Activated CD8-positive, alpha-beta memory T cell treated with anti-CD3 and anti-CD28 coated beads, Interleukin-2, amount 50 U/mL, for 1 hour (primary cell): Measurements from ENCODE around the gene CACNA1A.
"Not testable (repeated sequence)": the region's sequence is repeated elsewhere in the genome, so short reads cannot be mapped to it uniquely, and the experiment has no call there.

Source experiments
- DNase-seq: peaks from one replicate; pipeline ENCODE4 v3.0.0-alpha.2; 2020; ENCODE audit errors: extremely low read depth

CACNA1A gene

DNA sequence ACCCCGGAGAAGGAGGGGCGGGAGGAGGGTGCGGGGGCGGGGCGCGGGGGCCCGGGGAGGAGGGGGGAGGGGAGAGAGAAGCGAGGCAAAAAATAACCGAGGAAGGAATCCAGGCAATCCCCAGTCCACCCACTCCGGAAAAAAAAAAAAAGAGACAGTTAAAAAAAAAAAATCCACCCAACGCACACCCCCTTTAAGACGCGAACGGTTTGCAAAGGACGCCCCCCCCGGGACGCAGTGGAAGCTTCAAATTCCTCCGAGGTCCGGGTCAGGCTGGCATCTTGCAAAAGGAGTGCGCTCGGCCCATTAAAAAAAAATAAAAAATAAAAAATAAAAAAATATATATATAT is at the start of gene CACNA1A:
CACNA1A (minus strand) TSS at position 9 of the 350 bp plus-strand sequence. CDS start 255 bp downstream, outside the sequence.
- no peak for DNase-seq

DNA sequence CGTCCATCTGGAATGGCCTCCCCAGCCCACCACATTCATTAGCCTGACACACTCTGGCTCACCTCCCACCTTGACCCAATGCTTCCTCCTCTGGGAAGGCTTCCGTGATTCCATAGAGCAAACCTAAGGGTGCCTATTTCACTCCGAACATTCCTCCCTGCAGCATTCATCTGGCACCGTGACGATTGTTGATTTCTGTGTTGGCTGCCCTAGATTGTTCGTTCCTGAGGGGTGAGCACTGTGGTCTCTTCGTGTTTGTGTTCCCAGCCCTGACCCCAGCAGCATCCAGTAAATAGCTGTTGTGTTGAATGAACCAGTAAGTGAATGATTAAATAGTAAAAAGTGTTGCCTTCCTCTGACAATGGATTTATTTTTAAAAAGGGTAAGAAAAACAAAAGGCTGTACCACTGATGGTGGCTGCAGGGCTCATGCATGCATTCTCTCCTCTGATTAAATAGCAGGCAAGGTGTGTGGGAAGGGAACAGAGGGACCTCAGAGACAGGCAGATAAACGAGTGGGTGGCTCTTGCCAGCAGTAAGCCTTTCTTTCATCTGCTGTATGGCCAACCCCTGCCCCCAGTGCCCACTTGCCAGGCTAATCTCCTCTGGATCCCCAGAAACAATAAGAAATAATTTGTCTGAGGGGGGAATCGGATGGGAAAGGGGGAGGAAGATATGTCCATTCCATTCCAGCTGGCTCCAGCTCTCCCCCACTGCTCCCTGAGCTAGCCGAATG is 48.4 kb upstream of the CACNA1A start:
- no peak for DNase-seq

DNA sequence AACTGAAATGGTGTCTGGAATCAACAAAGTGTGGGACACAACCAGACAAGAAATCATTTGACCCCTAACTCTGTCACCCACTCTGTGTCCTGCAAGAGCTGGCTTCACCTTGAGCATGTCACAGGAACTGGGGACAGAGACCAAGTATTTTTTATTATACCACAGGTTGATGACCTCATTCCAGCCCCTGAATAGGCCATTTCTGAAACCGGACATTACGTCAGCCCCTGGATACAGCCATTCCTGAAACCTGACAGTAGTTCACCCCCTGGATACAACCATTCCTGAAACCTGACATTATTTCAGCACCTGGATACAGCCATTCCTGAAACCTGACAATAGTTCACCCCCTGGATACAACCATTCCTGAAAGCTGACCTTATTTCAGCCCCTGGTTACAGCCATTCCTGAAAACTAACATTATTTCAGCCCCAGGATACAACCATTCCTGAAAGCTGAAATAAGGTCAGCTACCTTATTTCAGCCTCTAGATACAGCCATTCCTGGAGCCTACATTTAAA is 47.7 kb upstream of the CACNA1A start:
- DNase-seq = no peak

DNA sequence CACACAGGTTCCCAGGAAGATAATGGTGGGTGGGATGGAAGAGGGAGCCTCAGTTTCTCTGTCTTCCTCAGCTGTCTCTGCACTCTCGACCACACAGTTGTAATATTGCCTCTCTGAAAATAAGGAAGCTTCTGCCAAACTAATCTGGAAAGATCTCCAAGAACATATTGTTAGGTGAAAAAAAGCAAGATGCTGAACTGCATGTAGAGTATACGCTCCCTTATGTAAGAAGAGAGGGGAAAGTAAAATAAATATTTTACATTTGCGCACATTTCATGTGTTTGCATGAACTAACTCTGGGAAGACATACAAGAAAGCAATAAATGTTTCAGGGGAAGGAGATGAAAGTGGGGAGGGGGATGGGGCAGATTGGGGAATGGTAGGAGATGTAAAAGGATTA is 41.9 kb upstream of the CACNA1A start:
- no peak for DNase-seq

DNA sequence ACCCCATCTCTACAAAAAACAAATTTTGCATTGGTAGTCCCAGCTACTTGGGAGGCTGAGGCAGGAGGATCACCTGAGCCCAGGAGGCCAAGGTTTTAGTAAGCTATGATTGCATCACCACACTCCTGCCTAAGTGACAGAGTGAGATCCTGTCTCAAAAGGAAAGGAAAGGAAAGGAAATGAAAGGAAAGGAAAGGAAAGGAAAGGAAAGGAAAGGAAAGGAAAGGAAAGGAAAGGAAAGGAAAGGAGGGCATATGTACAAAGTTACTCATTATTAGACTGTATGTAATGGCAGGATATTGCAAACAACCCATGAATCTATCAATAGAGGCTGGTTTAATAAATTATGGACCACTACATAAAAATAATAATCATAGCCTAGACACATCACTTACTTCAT is 40.8 kb upstream of the CACNA1A start:
- DNase-seq = no peak

DNA sequence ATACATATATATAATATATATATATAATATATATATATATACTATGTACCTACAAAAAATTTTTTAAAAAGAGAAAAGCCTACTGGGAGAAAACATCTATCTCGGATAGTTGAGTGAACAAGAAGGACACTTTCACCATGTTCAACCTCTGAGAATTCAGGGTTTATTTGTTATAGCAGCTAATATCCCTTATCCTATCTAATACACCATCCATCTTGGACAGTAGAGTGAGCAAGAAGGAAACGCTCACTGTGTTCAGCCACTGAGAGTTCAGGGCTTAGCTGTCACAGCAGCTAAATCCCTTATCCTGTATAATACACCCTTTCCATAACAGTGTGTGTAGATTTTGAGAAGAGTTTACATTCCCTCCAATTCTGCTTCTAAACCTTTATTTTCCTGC is 38.1 kb upstream of the CACNA1A start:
- no peak for DNase-seq

DNA sequence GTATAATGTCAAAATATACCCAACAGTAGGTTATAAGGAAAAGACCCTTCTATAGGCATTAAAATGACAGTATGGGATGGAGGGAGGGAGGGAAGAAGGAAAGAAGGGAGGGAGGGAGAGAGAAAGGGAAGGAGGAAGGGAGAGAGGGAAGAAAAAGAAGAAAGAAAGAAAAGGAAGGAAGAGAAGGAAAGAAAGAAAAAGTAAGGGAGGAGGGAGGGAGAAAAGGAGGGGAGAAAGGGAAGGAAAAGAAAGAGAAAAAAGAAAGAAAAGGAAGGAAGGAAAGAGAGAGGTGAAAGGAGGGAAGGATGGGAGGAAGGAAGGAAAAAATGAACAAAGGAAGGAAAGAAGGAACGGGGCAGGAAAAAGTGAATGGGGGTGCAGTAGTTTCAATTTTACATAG is 35.3 kb upstream of the CACNA1A start:
- DNase-seq = no peak

DNA sequence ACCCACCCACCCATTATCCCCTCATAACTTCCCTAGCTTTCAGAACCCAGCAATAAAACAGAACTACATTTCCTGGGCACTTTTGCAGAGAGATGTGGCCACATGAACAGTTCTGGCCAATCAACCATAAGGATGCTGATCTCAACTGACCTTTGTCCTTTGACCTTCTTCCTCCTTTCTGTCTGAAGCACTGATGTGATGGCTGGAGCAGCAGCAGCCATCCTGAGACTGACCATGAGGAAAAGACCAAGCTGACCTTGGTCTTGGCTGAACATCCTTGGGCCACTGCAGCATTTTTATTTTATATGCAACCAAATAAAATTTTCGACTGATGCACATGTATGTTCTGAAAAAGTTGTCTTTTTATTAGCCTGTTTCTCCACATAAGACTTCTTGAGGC is 33.1 kb upstream of the CACNA1A start:
- no peak for DNase-seq

DNA sequence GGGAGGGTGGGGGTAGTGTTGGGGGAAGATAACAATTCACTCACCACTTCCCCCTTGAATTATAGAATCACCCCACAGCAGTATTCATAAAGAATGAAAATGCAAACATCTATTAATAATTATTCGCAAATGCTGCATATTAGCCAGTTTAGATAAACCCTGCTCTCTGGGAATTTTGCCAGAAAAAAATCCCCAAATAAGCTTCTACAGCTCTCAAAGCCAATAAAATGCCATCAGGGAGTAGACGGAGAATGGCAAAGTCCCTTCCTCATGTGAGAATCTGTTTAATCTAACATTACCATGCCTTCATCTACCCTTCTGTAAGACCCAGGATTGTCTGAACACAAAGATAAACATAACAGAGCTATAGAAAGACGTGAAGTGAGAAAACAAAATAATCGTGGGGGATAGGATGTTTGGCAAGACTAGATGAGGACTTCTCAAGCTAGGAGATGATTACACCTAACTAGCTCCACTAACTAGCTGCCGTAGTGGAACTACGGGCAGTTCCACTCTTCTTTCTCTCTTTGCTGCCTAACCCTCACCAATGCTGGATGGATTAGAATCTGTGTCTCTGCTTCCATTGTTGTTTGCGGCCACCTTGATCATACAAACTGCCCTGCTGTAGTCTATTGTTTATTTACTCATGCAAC is 32.4 kb upstream of the CACNA1A start:
- DNase-seq = no peak

DNA sequence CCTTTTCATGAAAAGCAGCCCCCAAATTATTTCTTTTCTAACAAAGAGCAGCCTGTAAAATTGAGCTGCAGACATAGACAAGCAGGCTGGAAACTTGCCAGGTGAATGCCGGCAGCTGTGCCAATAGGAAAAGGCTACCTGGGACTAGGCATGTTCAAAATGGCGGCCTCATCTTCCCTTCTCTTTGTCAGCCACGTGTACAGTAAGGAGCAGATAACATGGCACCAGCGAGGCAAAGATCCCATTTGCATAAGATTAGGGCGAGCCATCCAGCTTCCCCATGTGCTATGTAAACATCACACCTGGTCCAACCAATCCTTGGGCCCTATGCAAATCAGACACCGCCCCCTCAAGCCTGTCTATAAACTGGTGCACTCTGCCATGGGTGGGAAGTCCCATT is 31.2 kb upstream of the CACNA1A start:
- no peak for DNase-seq

DNA sequence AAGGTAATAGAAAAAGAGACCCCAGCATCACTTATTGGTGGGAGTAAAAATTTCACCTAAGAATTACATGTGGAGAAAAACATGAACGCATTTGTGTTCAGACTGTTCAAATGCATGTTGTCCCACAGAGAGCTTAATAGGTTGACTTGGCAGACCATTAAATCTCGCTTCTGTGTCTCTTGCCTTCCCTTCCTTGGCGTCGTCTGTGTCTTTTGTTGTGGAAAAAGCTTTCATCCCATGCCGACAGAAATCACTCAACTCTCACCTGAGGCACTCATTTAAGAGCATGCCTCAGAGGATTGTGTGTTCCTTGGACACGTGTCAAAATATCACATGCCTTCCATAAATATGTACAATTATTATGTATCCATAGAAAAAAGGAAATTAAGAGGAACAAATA is 24.4 kb upstream of the CACNA1A start:
- DNase-seq = no peak

DNA sequence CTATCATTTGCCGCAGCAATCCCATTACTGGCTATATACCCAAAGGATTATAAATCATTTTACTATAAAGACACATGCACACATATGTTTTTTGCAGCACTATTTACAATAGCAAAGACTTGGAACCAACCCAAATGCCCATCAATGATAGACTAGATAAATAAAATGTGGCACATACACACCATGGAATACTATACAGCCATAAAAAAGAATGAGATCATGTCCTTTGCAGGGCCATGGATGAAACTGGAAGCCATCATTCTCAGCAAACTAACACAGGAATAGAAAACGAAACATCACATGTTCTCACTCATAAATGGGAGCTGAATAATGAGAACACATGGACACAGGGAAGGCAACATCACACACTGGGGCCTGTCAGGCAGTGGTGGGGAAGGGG is 23.4 kb upstream of the CACNA1A start:
- DNase-seq = not testable (repeated sequence)

DNA sequence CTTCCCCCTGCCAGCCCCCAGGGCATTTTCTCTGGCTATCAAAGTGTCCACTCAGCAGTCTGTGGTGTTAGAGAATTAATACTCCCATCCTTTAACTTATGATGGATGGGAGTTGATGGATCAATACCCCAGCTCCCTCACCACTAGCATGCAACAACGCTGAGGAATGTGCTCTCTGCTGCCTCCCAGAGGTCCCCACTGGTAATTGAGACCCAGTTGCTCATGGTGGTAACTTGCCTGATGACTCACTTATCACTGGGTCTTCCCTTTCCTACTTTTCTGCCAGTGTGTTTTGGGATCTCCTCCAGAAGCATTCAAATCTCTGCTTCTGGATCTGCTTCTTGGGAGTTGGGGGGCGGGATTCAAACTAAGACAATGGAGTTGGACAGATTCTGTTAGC is 20.3 kb upstream of the CACNA1A start:
- no peak for DNase-seq

DNA sequence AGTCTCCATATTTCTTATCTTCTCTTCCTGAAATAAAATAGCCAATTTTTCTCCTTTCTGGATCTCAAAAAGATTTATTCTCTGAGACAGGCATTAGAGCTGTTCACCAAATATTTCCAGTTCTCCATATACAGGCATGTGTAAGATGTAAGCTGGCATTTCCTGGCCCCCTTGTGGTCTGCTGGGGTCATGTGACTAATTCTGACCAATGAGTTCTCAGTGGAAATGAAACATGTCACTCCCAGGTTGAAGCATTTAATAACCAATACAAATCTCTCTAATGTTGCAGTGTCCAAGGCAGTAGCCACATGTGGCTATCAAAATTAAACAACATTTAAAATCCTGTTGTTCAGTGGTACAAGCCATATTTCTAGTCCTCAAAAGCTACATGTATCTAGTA is 14.8 kb upstream of the CACNA1A start:
- no peak for DNase-seq

DNA sequence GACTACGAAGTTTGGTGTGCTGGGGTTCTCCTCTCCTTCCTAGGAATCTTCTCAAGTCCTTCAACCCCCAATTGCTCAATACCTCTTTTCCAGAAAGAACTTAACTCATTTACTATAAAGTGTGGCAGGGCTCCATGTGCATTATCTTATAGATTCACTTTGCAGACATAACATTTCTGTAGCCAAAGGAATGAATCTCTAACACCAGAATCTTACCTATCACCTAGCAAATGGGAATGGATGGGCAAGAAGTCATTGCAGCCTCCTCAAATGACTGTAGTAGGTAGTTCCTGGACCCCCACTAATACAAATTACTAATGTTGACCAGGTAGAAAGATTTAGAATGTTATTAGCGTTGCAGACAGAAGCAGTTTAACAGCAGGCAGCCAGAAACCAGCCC is 5.7 kb upstream of the CACNA1A start:
- DNase-seq = no peak

DNA sequence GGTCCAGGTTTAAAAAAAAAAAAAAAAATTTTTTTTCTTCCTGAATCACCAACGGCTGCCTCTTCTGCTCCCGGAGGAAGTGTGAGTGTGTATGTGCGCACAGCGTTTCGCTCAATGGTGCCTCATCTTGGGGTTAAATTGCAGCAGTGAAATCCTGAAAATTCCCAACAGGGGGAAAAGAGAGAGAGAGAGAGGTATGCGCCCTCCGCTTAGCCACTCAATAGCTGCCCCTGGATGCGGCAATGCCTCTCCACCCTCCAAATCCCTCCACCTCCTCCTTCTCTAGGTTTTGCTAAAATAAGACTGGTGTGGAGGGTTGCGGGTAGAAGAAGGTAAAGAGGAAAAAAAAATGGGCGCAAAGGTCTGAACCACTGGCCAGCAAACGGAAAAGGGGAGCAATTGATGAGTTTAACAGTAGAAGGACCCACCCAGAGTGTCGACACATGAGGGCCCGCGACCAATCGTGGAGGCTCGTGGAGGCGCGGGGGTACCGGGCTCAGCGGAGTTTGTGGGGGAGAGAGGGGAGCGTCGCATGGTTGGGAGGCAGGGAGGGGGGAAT is 853 bp upstream of the CACNA1A start:
- DNase-seq = no peak

DNA sequence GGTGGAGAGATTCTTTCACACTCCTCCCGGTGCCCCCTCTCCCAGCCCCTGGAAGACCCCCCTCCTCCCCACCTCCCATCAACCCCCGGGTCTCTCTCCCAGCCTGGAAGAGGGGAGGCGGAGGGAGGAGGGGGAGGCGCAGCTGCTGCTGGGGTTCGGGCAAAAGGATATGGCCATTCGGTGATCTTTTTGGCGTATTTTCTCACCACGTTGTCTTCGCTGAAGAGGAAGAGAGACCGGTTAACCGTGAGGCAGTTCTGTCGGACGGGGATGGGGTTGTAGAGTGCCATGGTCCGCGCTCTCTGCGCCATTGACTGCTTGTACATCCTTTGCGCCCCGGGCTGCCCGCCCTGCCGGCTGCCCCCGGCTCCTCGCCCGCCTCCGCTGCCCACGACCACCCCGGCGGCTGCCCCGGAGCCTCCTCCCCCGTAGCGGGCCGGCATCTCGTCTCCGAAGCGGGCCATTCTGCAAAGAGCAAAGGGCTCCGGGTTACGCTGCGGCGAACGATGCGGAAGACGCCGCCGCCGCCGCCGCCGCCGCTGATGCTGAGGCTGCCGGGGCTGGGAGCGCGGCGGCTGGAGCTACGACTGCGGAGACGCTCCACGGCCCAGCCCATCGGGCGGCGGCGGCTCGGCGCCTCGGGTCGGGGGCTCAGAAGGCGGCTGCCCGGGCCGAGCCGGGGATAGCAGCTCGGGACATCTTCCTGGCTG is 363 bp downstream of the CACNA1A start:
- no peak for DNase-seq

DNA sequence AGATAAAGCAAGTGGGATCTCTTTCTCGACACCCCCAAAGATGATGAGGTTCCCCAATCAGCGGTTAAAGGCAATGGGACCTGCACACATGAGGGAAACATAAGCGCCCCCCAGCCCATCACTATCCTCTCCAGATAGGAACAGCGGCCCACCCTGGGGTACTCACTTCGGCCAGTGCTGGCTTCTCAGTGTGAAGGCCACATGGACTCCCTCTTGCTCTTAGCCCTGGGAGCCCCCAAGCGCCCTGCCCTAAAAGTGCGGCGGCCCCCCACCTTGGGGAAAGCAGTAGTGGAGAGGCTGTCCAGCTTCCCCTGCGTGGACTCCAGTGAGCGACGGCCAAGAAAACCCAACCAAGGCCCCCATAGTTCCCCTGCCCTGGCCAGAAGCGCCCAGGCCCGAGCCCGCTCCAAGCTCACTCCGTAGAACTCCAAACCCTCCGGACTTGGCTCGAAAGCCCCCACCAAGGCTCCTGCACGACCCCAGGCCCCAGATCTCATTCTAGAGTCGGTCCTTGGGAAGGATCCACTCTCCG is 1.0 kb downstream of the CACNA1A start:
- DNase-seq = no peak

DNA sequence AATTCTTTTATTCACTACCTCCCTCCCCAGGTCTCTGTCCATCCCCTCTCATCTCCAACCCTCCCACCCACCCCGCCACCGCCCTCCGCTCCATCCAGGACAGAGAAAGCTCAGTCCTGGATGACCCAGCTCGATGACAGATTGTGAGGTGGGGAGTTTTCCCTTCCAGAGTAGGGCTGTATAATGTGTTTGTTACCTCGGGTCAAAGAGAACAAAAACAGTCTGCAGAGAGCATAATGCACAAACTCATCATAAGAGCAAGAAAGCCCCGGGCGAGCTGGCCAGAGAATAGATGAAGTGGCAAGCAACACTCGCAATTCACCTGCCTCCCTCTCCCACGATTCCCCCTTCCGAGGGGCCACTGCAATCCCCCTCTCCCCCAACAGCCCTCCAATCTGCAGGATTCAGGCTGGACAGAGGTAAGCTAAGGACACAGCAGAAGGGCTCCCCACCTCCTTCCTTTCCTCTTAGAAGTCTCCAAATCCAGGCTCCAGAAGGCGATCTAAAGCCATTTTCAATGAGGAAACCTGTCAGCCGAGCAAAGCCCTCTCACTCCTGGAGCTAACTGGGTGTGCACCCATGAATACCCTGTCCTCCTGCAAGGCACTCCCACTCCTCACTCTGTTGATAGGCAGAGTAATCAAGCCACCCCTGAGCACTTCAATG is 2.6 kb downstream of the CACNA1A start:
- no peak for DNase-seq

DNA sequence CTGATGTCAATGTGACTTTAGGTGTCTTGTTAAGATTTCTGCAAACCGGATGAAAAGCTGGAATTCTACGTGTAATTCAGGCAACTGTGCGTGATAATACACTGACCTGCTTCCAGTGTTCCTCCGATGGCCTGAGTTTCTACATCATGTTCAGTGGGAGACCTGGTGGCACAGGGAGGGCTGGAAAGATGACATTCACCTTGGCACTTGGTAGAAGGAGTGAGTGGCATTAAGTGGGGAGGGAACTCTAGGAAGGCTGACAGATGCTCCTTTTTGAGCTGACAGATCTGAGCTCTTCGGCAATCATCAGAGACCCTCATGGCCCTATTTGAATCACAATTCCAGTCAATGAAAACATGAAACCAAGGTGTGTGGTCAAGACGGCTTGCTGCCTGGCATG is 4.0 kb downstream of the CACNA1A start:
- no peak for DNase-seq

DNA sequence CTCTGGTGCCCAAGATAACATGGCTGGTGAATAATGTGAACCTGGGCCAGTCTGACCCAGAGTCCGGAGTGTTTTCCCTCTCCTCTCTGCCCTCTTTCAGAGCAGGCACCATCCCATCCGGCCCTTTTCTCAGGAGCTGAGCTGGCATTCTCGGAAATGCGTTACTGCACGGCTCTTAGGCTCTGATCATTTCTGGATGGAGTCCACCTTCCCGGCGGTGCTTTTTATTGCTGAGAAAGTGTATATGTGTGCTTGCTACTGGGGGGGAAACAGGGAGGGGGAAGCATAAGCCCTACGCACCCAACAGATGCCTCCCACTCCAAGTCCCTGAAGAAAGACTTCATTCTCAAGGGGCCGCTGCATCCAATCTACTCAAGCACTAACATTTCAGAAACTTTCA is 6.6 kb downstream of the CACNA1A start:
- DNase-seq = no peak
